ENCODE results near the gene GPR179. TPM values are rescaled to one million over a fixed set of nuclear protein-coding genes. Genes with fewer than 3 reads are reported as not detected.

The GPR179 gene
- total and polyA plus RNA-seq, 8 donors = 0.05 to 0.61 (median 0.17) TPM; not detected in 1

Other genes starting within 250 kb of the GPR179 start
- not detected for gene TBC1D3E, start 216.0 kb downstream of the GPR179 start, total RNA-seq
- gene TBC1D3E, start 216.0 kb downstream of the GPR179 start, polyA plus RNA-seq = not detected
- gene TBC1D3, start 151.4 kb downstream of the GPR179 start, total RNA-seq = not detected
- gene TBC1D3, start 151.4 kb downstream of the GPR179 start, polyA plus RNA-seq = under 1 TPM in 1 of 2 donors, not detected in 1; 0.07 TPM
- 10 to 100 TPM; 14.1 to 29.1 (median 19.5) TPM for gene MRPL45, start 46.8 kb downstream of the GPR179 start, total RNA-seq
- 10 to 100 TPM in 1 of 2 donors, 1 to 10 TPM in 1; 9.2 to 21.1 TPM for gene MRPL45, start 46.8 kb downstream of the GPR179 start, polyA plus RNA-seq
- 10 to 100 TPM; 13.1 to 24.0 (median 18.6) TPM for gene SOCS7, start 7.9 kb upstream of the GPR179 start, total RNA-seq
- 10 to 100 TPM in 1 of 2 donors, 1 to 10 TPM in 1; 5.5 to 10.7 TPM for gene SOCS7, start 7.9 kb upstream of the GPR179 start, polyA plus RNA-seq
- gene ARHGAP23, start 84.5 kb upstream of the GPR179 start, total RNA-seq = 1 to 10 TPM; 2.5 to 7.1 (median 4.7) TPM
- 1 to 10 TPM; 3.3 to 4.1 TPM for gene ARHGAP23, start 84.5 kb upstream of the GPR179 start, polyA plus RNA-seq